HepG2 (cell line): Measurements from ENCODE around the gene NOP58. TPM values are rescaled to one million over a fixed set of nuclear protein-coding genes. Genes with fewer than 3 reads are reported as not detected.
A peak's percentile ranks its signal among the peaks of the same experiment; 100 is the strongest.
"Not testable (repeated sequence)": the region's sequence is repeated elsewhere in the genome, so short reads cannot be mapped to it uniquely, and the experiment has no call there.

ENCODE experiments used
- ATAC-seq: fragments of 200-7000 bp; cut with Tn5 transposase; 3 replicates; pipeline ENCODE4 v1.9.1; 2020; ENCODE audit warnings: mild to moderate bottlenecking, moderate library complexity
- BruUV-seq: library from RNA; stranded (reverse); fragments of 400-500 nt; replicated peaks from 2 replicates; lab custom pipeline; 2021; lab: Mats Ljungman, UMichigan
- CTCF ChIA-PET: fragments of 300-600 bp; formaldehyde crosslinking; extraction: SDS; loops from one replicate; lab custom pipeline; 2021; ENCODE audit warnings: low total read pairs, inconsistent platforms, low intra/inter-chr PET ratio; lab: Yijun Ruan, JAX
- POLR2A ChIA-PET: fragments of 350-600 bp; sonication (Branson Sonifier 250); formaldehyde crosslinking; loops from one replicate; lab custom pipeline; 2020; ENCODE audit warnings: antibody characterized with exemption, inconsistent platforms; lab: Yijun Ruan, JAX
- DNase-seq: peaks from one replicate; pipeline ENCODE4 v3.0.0-alpha.2; 2015; ENCODE audit warnings: low spot score
- FAIRE-seq: peaks from 3 replicates; lab custom pipeline; 2011; peaks lifted over from hg19 to GRCh38; lab: Jason Lieb, UNC
- H2AFZ ChIP-seq: one replicate; pipeline ENCODE4 v1.6.1; 2011; ENCODE audit warnings: low read length, inconsistent platforms
- H3K27ac ChIP-seq: fragments of 300-600 bp; 3 replicates; pipeline ENCODE4 v1.8.0; 2011; ENCODE audit warnings: mixed run types, mild to moderate bottlenecking, mixed read lengths, low read length, inconsistent platforms; ENCODE audit not compliant: insufficient read depth; ENCODE audit errors: extremely low read length
- H3K27me3 ChIP-seq, 2 experiments: fragments of 200-600 bp in 1 of 2; 2 replicates in 1 of 2; 3 replicates in 1 of 2; pipeline versions ENCODE4 v1.6.0 to v1.8.0; 2011; ENCODE audit warnings: low read length in 2 of 2, mild to moderate bottlenecking in 2 of 2, moderate library complexity in 2 of 2, inconsistent platforms in 1 of 2; ENCODE audit not compliant: insufficient read depth in 2 of 2, control insufficient read depth in 1 of 2
- H3K36me3 ChIP-seq, 2 experiments: fragments of 200-600 bp in 1 of 2; replicated peaks in 1 of 2; 2 replicates in 1 of 2; 3 replicates in 1 of 2; pipeline versions ENCODE4 v1.5.1 to v1.8.0; 2011; ENCODE audit warnings: low read length in 2 of 2, inconsistent platforms in 1 of 2; ENCODE audit not compliant: insufficient read depth in 2 of 2, control insufficient read depth in 1 of 2
- H3K4me1 ChIP-seq: 2 replicates; pipeline ENCODE4 v1.5.1; 2012; ENCODE audit warnings: low read length, inconsistent platforms; ENCODE audit not compliant: insufficient read depth
- H3K4me2 ChIP-seq: 2 replicates; pipeline ENCODE4 v1.6.0; 2011; ENCODE audit warnings: low read depth, low read length, inconsistent platforms
- H3K4me3 ChIP-seq, 3 experiments: fragments of 200-600 bp in 1 of 3; sonication (generic), shearing (Covaris generic) in 1 of 3; replicated peaks in 1 of 3; 2 replicates each; pipeline ENCODE4 v1.5.1; 2011 to 2016; ENCODE audit warnings: low read length in 3 of 3, inconsistent platforms in 2 of 3, low read depth in 2 of 3, mild to moderate bottlenecking in 2 of 3, control low read depth in 1 of 3, mixed read lengths in 1 of 3; ENCODE audit not compliant: insufficient read depth in 1 of 3
- H3K79me2 ChIP-seq: one replicate; pipeline ENCODE4 v1.6.1; 2011; ENCODE audit warnings: low read length, inconsistent platforms; ENCODE audit not compliant: insufficient read depth
- H3K9ac ChIP-seq: 2 replicates; pipeline ENCODE4 v1.6.0; 2011; ENCODE audit warnings: mild to moderate bottlenecking, low read depth, low read length, inconsistent platforms; ENCODE audit not compliant: insufficient read depth
- H3K9me3 ChIP-seq: 2 replicates; pipeline ENCODE4 v1.5.1; 2012; ENCODE audit warnings: mild to moderate bottlenecking, low read length
- H4K20me1 ChIP-seq: 2 replicates; pipeline ENCODE4 v1.6.0; 2011; ENCODE audit warnings: inconsistent platforms, mild to moderate bottlenecking, low read length, moderate library complexity; ENCODE audit not compliant: insufficient read depth
- ZMYM3 ChIP-seq: sonication (generic); formaldehyde crosslinking; IDR thresholded peaks from 2 replicates; pipeline ENCODE4 v1.5.1; 2020; ENCODE audit warnings: mild to moderate bottlenecking, missing genetic modification reagents
- WGBS: methylation state at CpG from one replicate; pipeline ENCODE4 v1.1.6; 2017; ENCODE audit warnings: low lambda C conversion rate; 5-methylcytosine and 5-hydroxymethylcytosine counted together
- in situ Hi-C: cut with HindIII; loops from 2 replicates; pipeline ENCODE4 v1.10.0; 2017; ENCODE audit warnings: low pct_unique_long_range_greater_than_20kb; ENCODE audit not compliant: extremely low pct_ligation_motif_present
- intact Hi-C: fragments of 100-400 bp; cut with micrococcal nuclease; formaldehyde crosslinking; loops from one replicate; pipeline ENCODE4 v1.10.0; 2022; ENCODE audit not compliant: unreplicated experiment
- polyA plus RNA-seq, 8 experiments: library from polyadenylated mRNA; depleted of rRNA in 3 of 8; stranded (reverse) in 7 of 8; unstranded in 1 of 8; fragments of >200 nt; fragmentation: Illumina TruSeq in 4 of 8; extraction: Trizol in 4 of 8; gene quantifications; 2 replicates each; pipeline versions ENCODE4 v1.2.1 to v1.2.3, GENCODE V29; 2011 to 2016; ENCODE audit warnings: low read depth in 4 of 8, missing spikeins in 1 of 8, mixed read lengths in 1 of 8; ENCODE audit not compliant: insufficient read depth in 1 of 8
- total RNA-seq, 5 experiments: library from RNA; depleted of rRNA; stranded (reverse); fragments of >200 nt; fragmentation: Illumina TruSeq; extraction: Trizol; gene quantifications; 2 replicates each; pipeline ENCODE4 v1.2.3, GENCODE V29; 2016; ENCODE audit warnings: low read depth in 1 of 5
- TF ChIP-seq, protein P1 (sequence below): sonication (generic); formaldehyde crosslinking; IDR thresholded peaks from 2 replicates; pipeline ENCODE4 v1.5.0; 2020; ENCODE audit warnings: mild to moderate bottlenecking, missing genetic modification reagents

NOP58 gene
- total and polyA plus RNA-seq, 2 of the 13 experiments (the other 11 are each of a cell fraction or from before 2014, with no cell fraction given) = 74.9 to 203 TPM

DNA sequence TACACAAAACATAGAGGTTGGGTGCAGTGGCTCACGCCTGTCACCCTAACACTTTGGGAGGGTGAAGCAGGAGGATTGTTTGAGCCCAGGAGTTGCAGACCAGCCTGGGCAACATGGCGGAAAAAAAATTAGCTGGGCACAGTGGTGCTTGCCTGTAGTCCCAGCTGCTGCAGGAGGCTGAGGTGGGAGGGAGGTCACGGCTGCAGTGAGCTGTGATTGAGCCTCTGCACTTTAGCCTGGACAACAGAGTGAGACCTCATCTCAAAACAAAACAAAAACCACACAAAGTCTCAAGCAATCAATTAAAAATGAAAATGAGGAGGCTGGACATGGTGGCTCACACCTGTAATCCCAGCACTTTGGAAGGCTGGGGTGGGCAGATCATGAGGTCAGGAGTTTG lies 4.9 kb downstream of the NOP58 start (continued):
- TF ChIP-seq, protein P1, sequence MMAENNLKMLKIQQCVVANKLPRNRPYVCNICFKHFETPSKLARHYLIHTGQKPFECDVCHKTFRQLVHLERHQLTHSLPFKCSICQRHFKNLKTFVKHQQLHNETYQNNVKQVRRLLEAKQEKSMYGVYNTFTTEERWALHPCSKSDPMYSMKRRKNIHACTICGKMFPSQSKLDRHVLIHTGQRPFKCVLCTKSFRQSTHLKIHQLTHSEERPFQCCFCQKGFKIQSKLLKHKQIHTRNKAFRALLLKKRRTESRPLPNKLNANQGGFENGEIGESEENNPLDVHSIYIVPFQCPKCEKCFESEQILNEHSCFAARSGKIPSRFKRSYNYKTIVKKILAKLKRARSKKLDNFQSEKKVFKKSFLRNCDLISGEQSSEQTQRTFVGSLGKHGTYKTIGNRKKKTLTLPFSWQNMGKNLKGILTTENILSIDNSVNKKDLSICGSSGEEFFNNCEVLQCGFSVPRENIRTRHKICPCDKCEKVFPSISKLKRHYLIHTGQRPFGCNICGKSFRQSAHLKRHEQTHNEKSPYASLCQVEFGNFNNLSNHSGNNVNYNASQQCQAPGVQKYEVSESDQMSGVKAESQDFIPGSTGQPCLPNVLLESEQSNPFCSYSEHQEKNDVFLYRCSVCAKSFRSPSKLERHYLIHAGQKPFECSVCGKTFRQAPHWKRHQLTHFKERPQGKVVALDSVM = peak; percentile 86
- peak; percentile 72 for TF ChIP-seq ZMYM3

DNA sequence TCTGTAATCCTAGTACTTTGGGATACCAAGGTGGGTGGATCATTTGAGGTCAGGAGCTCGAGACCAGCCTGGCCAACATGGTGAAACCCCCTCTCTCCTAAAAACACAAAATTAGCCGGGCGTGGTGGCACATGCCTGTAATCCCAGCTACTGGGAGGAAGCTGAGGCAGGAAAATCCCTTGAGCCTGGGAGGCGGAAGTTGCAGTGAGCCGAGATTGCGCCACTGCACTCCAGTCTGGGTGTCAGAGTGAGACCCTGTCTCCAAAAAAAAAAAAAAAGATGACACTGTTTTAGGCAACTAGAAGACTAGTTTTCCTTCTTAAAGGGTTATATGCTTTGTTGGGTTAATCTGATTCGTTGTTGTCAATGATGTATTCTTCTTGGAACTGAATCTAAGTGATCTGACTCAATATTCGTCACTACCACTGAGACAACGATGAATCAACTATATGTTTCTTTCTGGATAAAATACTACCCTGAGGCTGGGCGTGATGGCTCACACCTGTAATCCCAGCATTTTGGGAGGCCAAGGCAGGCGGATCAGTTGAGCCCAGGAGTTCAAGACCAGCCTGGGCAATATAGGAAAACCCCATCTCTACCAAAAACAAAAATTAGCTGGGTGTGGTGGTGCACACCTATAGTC lies 10.6 kb downstream of the NOP58 start:
- intact Hi-C loops = loop anchor here (5.0 kb wide), 1 partner anchor 101 kb away; the partner anchor contains the start of gene BMPR2
- WGBS = 95% methylated on average over 11 of the region's 11 CpGs
- FAIRE-seq, H3K27ac ChIP-seq, H3K27me3 ChIP-seq, in situ Hi-C loops, DNase-seq, CTCF ChIA-PET, H3K4me2 ChIP-seq, ATAC-seq, BruUV-seq, H3K9ac ChIP-seq, H3K9me3 ChIP-seq, H2AFZ ChIP-seq, H3K4me3 ChIP-seq: not testable (repeated sequence)
- POLR2A ChIA-PET = interaction anchor here (1.1 to 1.5 kb wide), 2 partner anchors 10 to 39 kb away, joined by 3 read pairs; no protein-coding TSS in a partner anchor
- H3K79me2 ChIP-seq = peaks cover 94% of the 10 kb centered on the region
- H3K4me1 ChIP-seq = peaks cover 61% of the 10 kb centered on the region
- peaks cover 85% of the 10 kb centered on the region for H4K20me1 ChIP-seq
- peaks cover 28 to 62% of the 10 kb centered on the region in 2 experiments for H3K36me3 ChIP-seq
